ENCODE measurements around the gene SLC4A3.

SLC4A3 gene

DNA sequence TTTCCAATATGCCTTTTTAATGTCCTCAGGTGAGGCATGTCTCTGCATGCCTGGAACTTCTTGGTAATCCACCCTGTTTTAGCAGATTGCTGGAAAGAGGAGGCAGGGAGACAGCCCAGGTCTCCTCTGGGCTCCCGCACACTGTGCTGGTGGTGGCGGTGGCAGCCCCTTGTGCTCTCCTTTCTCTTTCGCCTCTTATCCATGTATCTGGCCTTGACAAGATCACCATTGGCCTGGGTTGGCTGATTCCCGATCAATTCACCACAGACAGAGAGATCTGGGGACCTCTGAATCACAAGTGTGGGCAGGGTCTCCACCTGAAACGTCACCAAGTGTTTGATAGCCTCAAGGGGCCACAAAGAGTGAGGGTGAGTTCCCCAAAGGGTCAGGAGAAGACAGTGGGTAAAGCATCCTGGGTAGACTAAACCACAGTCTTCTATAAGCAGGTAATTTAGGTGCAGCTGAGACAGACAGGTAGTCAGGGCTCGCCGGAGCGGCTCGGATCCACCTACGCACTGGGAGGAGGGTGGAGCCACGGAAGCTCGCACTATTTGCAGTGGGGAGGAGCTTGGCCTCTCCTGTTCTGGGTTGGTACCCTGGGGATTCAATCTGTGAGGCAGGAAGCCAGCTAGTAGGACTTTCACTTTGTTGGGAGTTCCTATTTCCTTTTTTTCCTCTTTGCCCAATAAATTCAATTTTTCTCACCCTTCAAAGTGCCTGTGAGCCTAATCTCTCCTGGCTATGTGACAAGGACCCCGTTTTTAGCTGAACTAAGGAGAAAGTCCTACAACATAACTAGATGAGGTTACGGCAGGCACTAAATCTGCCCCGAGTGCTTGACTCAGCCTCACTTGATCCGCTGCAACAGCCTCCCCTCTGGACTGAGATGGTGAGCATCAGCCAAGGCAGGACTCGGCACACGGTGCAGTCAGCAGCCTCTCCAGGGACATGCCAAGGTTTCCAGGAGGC, 57.6 kb downstream of the SLC4A3 start:
- peak; percentile 77 to 85 for ATAC-seq

GRCh38 chr2:219687272-219687671, 59.8 kb downstream of the SLC4A3 start:
- no peak for ATAC-seq

DNA sequence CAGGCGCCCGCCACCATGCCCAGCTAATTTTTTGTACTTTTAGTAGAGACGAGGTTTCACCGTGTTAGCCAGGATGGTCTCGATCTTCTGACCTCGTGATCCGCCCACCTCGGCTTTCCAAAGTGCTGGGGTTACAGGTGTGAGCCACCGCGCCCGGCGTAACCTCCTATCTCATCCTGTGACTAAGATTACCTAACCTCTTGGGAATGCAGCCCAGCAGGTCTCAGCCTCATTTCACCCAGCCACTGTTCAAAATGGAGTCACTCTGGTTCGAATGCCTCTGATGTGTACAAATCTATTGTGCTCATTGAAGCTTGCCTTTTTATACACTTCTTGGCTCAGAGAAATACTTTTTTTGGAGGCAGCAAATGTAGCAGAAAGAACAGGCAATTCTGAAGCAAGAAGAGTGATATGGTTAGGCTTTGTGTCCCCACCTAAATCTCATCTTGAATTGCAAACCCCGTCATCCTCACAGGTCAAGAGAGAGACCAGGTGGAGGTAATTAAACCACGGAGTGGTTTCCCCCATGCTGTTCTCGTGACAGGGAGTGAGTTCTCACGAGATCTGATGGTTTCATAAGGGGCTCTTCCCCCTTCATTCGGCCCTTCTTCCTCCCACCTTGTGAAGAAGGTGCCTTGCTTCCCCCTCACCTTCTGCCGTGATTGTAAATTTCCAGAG, 60.6 kb downstream of the SLC4A3 start:
- ATAC-seq = no peak

- ATAC-seq = no peak
These were observed 61.4 kb downstream of the SLC4A3 start for GRCh38 chr2:219688560-219689445.

- ATAC-seq = no peak
These were observed 62.5 kb downstream of the SLC4A3 start for GRCh38 chr2:219689676-219690628.

DNA sequence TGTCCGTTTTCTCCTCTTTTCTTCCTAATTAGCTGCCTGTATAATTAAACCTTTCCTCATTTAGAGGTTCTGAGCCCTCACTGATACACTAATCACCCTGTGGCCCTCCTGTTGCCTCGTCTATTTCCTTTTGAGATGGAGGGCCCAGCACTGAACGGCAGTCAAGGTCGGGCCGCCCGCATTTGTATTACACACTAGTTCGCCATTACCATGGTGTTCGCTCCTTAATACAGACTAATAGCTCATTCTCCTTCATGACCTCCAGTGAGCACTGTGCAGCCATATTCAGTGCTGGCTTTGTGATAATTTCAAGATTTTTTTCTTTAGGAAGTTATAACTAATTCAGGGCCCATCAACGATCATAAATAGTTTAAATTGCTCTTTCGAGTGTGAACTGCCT, 64.1 kb downstream of the SLC4A3 start:
- ATAC-seq = no peak
